Urinary bladder (tissue), 4 donors: ENCODE data around the gene TREX2. TPM values are rescaled to one million over a fixed set of nuclear protein-coding genes. Genes with fewer than 3 reads are reported as not detected.

ENCODE experiments used
- DNase-seq: peaks from one replicate; pipeline ENCODE4 v3.0.0-alpha.2; 2015; ENCODE audit errors: extremely low spot score
- H3K27ac ChIP-seq: one replicate; pipeline ENCODE4 v1.5.1; 2013; ENCODE audit warnings: low read depth, mild to moderate bottlenecking, moderate library complexity
- H3K36me3 ChIP-seq: one replicate; pipeline ENCODE4 v1.6.1; 2013; ENCODE audit warnings: mild to moderate bottlenecking, moderate library complexity; ENCODE audit not compliant: insufficient read depth
- H3K4me1 ChIP-seq: one replicate; pipeline ENCODE4 v1.6.1; 2013; ENCODE audit warnings: mild to moderate bottlenecking, moderate library complexity; ENCODE audit not compliant: insufficient read depth
- H3K4me3 ChIP-seq: one replicate; pipeline ENCODE4 v1.5.1; 2013; ENCODE audit warnings: low read depth, low read length
- WGBS: extraction: QIAGEN DNeasy Blood & Tissue Kit; methylation state at CpG from one replicate; pipeline ENCODE4 v1.1.7; 2013; 5-methylcytosine and 5-hydroxymethylcytosine counted together
- polyA plus RNA-seq: library from polyadenylated mRNA; stranded (reverse); fragments of 200-250 nt; gene quantifications from one replicate; pipeline ENCODE4 v1.2.3, GENCODE V29; 2013
- total RNA-seq: library from RNA; depleted of rRNA; stranded (reverse); fragments of >200 nt; gene quantifications from one replicate; pipeline ENCODE4 v1.2.3, GENCODE V29; 2014
- donor health status: healthy with polysubstance abuse.
- donor health status: healthy.

Gene TREX2
- total RNA-seq (0.21 TPM), polyA plus RNA-seq (0.49 TPM)

- Histone ChIP-seq H3K27ac (no peak within 1 kb of the TSS), H3K4me1 (no peaks in the 10 kb centered on the region), H3K4me3 (no peak within 1 kb of the TSS), H3K36me3 (peaks cover 3% of the 10 kb centered on the region)
- DNase-seq: no peak
- WGBS: 75% methylated on average over 30 of the region's 30 CpGs
Measured at GRCh38 chrX:153445856-153446635, at the start of gene TREX2. Gene TREX2, minus strand, starts transcription at chrX:153446056. Its CDS starts 626 bp downstream, at chrX:153445430.

GRCh38 chrX:153495362-153495751, 49.5 kb upstream of the TREX2 start:
- Histone ChIP-seq H3K4me3 (peak overlapping the region; percentile 18), H3K36me3 (no peaks in the 10 kb centered on the region), H3K27ac (no peak overlapping the region), H3K4me1 (no peaks in the 10 kb centered on the region)
- no peak for DNase-seq
- 16% methylated on average over 17 of the region's 17 CpGs for WGBS

- Histone ChIP-seq H3K4me1 (no peaks in the 10 kb centered on the region), H3K27ac (peak within 1 kb of the TSS; percentile 48), H3K36me3 (no peaks in the 10 kb centered on the region), H3K4me3 (peak within 1 kb of the TSS; percentile 18)
- DNase-seq: no peak
- WGBS: 8% methylated on average over 29 of the region's 41 CpGs
Measured at GRCh38 chrX:153494541-153495361, 48.9 kb upstream of the TREX2 start, which contains the start of gene BGN. Gene BGN, plus strand, starts transcription at chrX:153494980. Its CDS starts 9,652 bp downstream, at chrX:153504632.

- no peak overlapping the region for H3K27ac ChIP-seq
- no peaks in the 10 kb centered on the region for H3K4me1 ChIP-seq
- 71% methylated on average over 12 of the region's 12 CpGs for WGBS
Measured at GRCh38 chrX:153494061-153494460, 48.2 kb upstream of the TREX2 start.

GRCh38 chrX:153493085-153493484, 47.2 kb upstream of the TREX2 start:
- no peak for DNase-seq
- no peaks in the 10 kb centered on the region for H3K4me1 ChIP-seq
- no peak overlapping the region for H3K4me3 ChIP-seq
- no peak overlapping the region for H3K27ac ChIP-seq
- H3K36me3 ChIP-seq: no peaks in the 10 kb centered on the region
- WGBS: 93% methylated on average over 11 of the region's 11 CpGs

More at GRCh38 chrX:153494061-153494460, 48.2 kb upstream of the TREX2 start:
- Histone ChIP-seq H3K4me3 (no peak overlapping the region), H3K36me3 (no peaks in the 10 kb centered on the region)
- no peak for DNase-seq

GRCh38 chrX:153492543-153492942, 46.7 kb upstream of the TREX2 start:
- Histone ChIP-seq H3K27ac (no peak overlapping the region), H3K4me3 (no peak overlapping the region), H3K36me3 (no peaks in the 10 kb centered on the region), H3K4me1 (no peaks in the 10 kb centered on the region)
- 81% methylated on average over 12 of the region's 12 CpGs for WGBS
- no peak for DNase-seq

- 52% methylated on average over 11 of the region's 11 CpGs for WGBS
- Histone ChIP-seq H3K27ac (no peak overlapping the region), H3K4me3 (no peak overlapping the region), H3K4me1 (no peaks in the 10 kb centered on the region), H3K36me3 (no peaks in the 10 kb centered on the region)
- DNase-seq: no peak
Measured at GRCh38 chrX:153491918-153492317, 46.1 kb upstream of the TREX2 start.

- WGBS: 58% methylated on average over 10 of the region's 10 CpGs
- DNase-seq: no peak
- Histone ChIP-seq H3K36me3 (no peaks in the 10 kb centered on the region), H3K4me3 (no peak overlapping the region), H3K4me1 (no peaks in the 10 kb centered on the region), H3K27ac (no peak overlapping the region)
Measured at GRCh38 chrX:153491351-153491914, 45.6 kb upstream of the TREX2 start.

GRCh38 chrX:153490217-153490930, 44.5 kb upstream of the TREX2 start:
- H3K27ac ChIP-seq: no peak overlapping the region
- H3K4me1 ChIP-seq: no peaks in the 10 kb centered on the region
- WGBS: 83% methylated on average over 20 of the region's 20 CpGs
- DNase-seq: no peak
- no peak overlapping the region for H3K4me3 ChIP-seq
- no peaks in the 10 kb centered on the region for H3K36me3 ChIP-seq

GRCh38 chrX:153488231-153488914, 42.5 kb upstream of the TREX2 start:
- Histone ChIP-seq H3K4me1 (no peaks in the 10 kb centered on the region), H3K4me3 (no peak overlapping the region), H3K36me3 (no peaks in the 10 kb centered on the region), H3K27ac (no peak overlapping the region)
- DNase-seq: no peak
- 24% methylated on average over 27 of the region's 27 CpGs for WGBS

- no peak for DNase-seq
- Histone ChIP-seq H3K36me3 (no peaks in the 10 kb centered on the region), H3K4me3 (no peak overlapping the region), H3K27ac (no peak overlapping the region), H3K4me1 (no peaks in the 10 kb centered on the region)
- WGBS: 68% methylated on average over 11 of the region's 11 CpGs
Measured at GRCh38 chrX:153487590-153488071, 41.8 kb upstream of the TREX2 start.

- Histone ChIP-seq H3K27ac (no peak overlapping the region), H3K4me1 (no peaks in the 10 kb centered on the region), H3K4me3 (no peak overlapping the region), H3K36me3 (no peaks in the 10 kb centered on the region)
- no peak for DNase-seq
- 81% methylated on average over 10 of the region's 10 CpGs for WGBS
Measured at GRCh38 chrX:153486171-153486570, 40.3 kb upstream of the TREX2 start.
